Keratinocyte (primary cell): ENCODE results near the gene AGBL3. TPM values are rescaled to one million over a fixed set of nuclear protein-coding genes. Genes with fewer than 3 reads are reported as not detected.

Source experiments
- DNase-seq: peaks from one replicate; pipeline ENCODE4 v3.0.0-alpha.2; 2011; ENCODE audit warnings: low read depth, missing footprints, low spot score
- FAIRE-seq: peaks from 2 replicates; lab custom pipeline; 2011; peaks lifted over from hg19 to GRCh38; lab: Jason Lieb, UNC
- H2AFZ ChIP-seq: 2 replicates; pipeline ENCODE4 v1.6.0; 2012; ENCODE audit warnings: low read length, control low read depth, inconsistent platforms; ENCODE audit not compliant: control insufficient read depth
- H3K27ac ChIP-seq: 2 replicates; pipeline ENCODE4 v1.5.1; 2011; ENCODE audit warnings: low read length; ENCODE audit not compliant: control insufficient read depth, insufficient read depth
- H3K27me3 ChIP-seq: 3 replicates; pipeline ENCODE4 v1.6.0; 2011; ENCODE audit warnings: low read length; ENCODE audit not compliant: control insufficient read depth, insufficient read depth; ENCODE audit errors: extremely low read depth
- H3K36me3 ChIP-seq, 2 experiments: 2 replicates in 1 of 2; 3 replicates in 1 of 2; pipeline ENCODE4 v1.5.1; 2011; ENCODE audit warnings: low read length in 2 of 2, mild to moderate bottlenecking in 1 of 2; ENCODE audit not compliant: control insufficient read depth in 2 of 2, insufficient read depth in 2 of 2; ENCODE audit errors: extremely low read depth in 1 of 2
- H3K4me1 ChIP-seq: 3 replicates; pipeline ENCODE4 v1.5.1; 2011; ENCODE audit warnings: low read length; ENCODE audit not compliant: control insufficient read depth, insufficient read depth; ENCODE audit errors: extremely low read depth
- H3K4me2 ChIP-seq: 3 replicates; pipeline ENCODE4 v1.6.0; 2011; ENCODE audit warnings: low read depth, low read length; ENCODE audit not compliant: control insufficient read depth, insufficient read depth; ENCODE audit errors: extremely low read depth
- H3K4me3 ChIP-seq, 3 experiments: fragments of 200-600 bp in 1 of 3; sonication (generic) in 1 of 3; 2 replicates in 2 of 3; 3 replicates in 1 of 3; pipeline ENCODE4 v1.5.1; 2011 to 2016; ENCODE audit warnings: low read length in 3 of 3, mild to moderate bottlenecking in 3 of 3, control low read depth in 2 of 3, inconsistent platforms in 1 of 3, low read depth in 1 of 3, mixed read lengths in 1 of 3, mixed run types in 1 of 3, moderate library complexity in 1 of 3; ENCODE audit not compliant: control insufficient read depth in 2 of 3, insufficient read depth in 2 of 3; ENCODE audit errors: extremely low read depth in 1 of 3
- H3K79me2 ChIP-seq: 2 replicates; pipeline ENCODE4 v1.6.0; 2012; ENCODE audit warnings: low read length; ENCODE audit not compliant: control insufficient read depth, insufficient read depth
- H3K9ac ChIP-seq: 3 replicates; pipeline ENCODE4 v1.6.0; 2011; ENCODE audit warnings: low read length; ENCODE audit not compliant: control insufficient read depth, insufficient read depth; ENCODE audit errors: extremely low read depth
- H3K9me1 ChIP-seq: 3 replicates; pipeline ENCODE4 v1.6.0; 2011; ENCODE audit warnings: low read length; ENCODE audit not compliant: control insufficient read depth, insufficient read depth; ENCODE audit errors: extremely low read depth
- H3K9me3 ChIP-seq: 2 replicates; pipeline ENCODE4 v1.5.1; 2012; ENCODE audit warnings: low read depth, low read length; ENCODE audit not compliant: control insufficient read depth
- H4K20me1 ChIP-seq: 3 replicates; pipeline ENCODE4 v1.6.0; 2011; ENCODE audit warnings: low read length; ENCODE audit not compliant: control insufficient read depth, insufficient read depth; ENCODE audit errors: extremely low read depth
- CTCF ChIP-seq, 3 experiments: IDR thresholded peaks in 1 of 3; conservative IDR thresholded peaks in 1 of 3; optimal IDR thresholded peaks in 1 of 3; 2 replicates in 2 of 3; 3 replicates in 1 of 3; pipeline versions ENCODE3 to v1.5.1; 2011; ENCODE audit warnings: low read length in 3 of 3, mild to moderate bottlenecking in 3 of 3, moderate library complexity in 2 of 3, control low read depth in 1 of 3, inconsistent platforms in 1 of 3; ENCODE audit not compliant: insufficient read depth in 2 of 3; ENCODE audit errors: extremely low read depth in 1 of 3
- EZH2 ChIP-seq: IDR thresholded peaks from one replicate; pipeline ENCODE4 v1.6.1; 2012; ENCODE audit warnings: inconsistent platforms, mild to moderate bottlenecking, low read length, moderate library complexity
- dilution Hi-C: fragments of 300-500 bp; cut with MboI; formaldehyde crosslinking; loops from one replicate; pipeline ENCODE4 v1.7.0; 2020; ENCODE audit warnings: low sequenced_read_pairs; ENCODE audit not compliant: extremely low pct_ligation_motif_present
- polyA plus RNA-seq, 5 experiments: library from polyadenylated mRNA; depleted of rRNA in 3 of 5; stranded (reverse) in 3 of 5; stranded (forward) in 1 of 5; unstranded in 1 of 5; fragments of >200 nt; gene quantifications; 1 replicate in 1 of 5; 2 replicates in 3 of 5; 3 replicates in 1 of 5; pipeline versions ENCODE4 v1.2.1 to v1.2.3, GENCODE V29; 2011 to 2012; ENCODE audit warnings: missing spikeins in 2 of 5, low read depth in 1 of 5, low replicate concordance in 1 of 5

The AGBL3 gene
- polyA plus RNA-seq, 1 donor (not counting 4 experiments of a cell fraction or from before 2014, with no cell fraction given): 0.97 TPM

- H3K79me2 ChIP-seq: no peaks in the 10 kb centered on the region
- no peak overlapping the region for H2AFZ ChIP-seq
- TF ChIP-seq CTCF (optimal IDR thresholded peaks at IDR 0.05 in 1 of 3, IDR thresholded peaks at IDR 0.05 in 1 of 3, conservative IDR thresholded peaks at IDR 0.05 in 1 of 3; ENCODE audit: extremely low read depth in 1 of 3, insufficient read depth in 2 of 3, low read length in 3 of 3) (no peak), EZH2 (no peak)
- H3K4me3 ChIP-seq: no peak overlapping the region
- H3K27me3 ChIP-seq: peaks cover 4% of the 10 kb centered on the region
- H3K4me2 ChIP-seq: no peak overlapping the region
- no peaks in the 10 kb centered on the region for H4K20me1 ChIP-seq
- DNase-seq: no peak
- dilution Hi-C loops: no loop called here
- no peak for FAIRE-seq
- H3K9ac ChIP-seq: no peak overlapping the region
- no peaks in the 10 kb centered on the region for H3K36me3 ChIP-seq
- no peaks in the 10 kb centered on the region for H3K4me1 ChIP-seq
- no peaks in the 10 kb centered on the region for H3K9me3 ChIP-seq
- no peaks in the 10 kb centered on the region for H3K9me1 ChIP-seq
- H3K27ac ChIP-seq: no peak overlapping the region
Observed at GRCh38 chr7:135074096-135074495, 87.8 kb downstream of the AGBL3 start.

GRCh38 chr7:135074531-135074930, 88.2 kb downstream of the AGBL3 start:
- no peaks in the 10 kb centered on the region for H3K9me1 ChIP-seq
- H3K36me3 ChIP-seq: no peaks in the 10 kb centered on the region
- dilution Hi-C loops: no loop called here
- H2AFZ ChIP-seq: no peak overlapping the region
- H3K4me3 ChIP-seq: no peak overlapping the region
- H3K4me1 ChIP-seq: no peaks in the 10 kb centered on the region
- no peak overlapping the region for H3K27ac ChIP-seq
- no peak overlapping the region for H3K9ac ChIP-seq
- H3K27me3 ChIP-seq: peaks cover 4% of the 10 kb centered on the region
- H4K20me1 ChIP-seq: no peaks in the 10 kb centered on the region
- no peaks in the 10 kb centered on the region for H3K79me2 ChIP-seq
- no peaks in the 10 kb centered on the region for H3K9me3 ChIP-seq
- no peak overlapping the region for H3K4me2 ChIP-seq
- no peak for DNase-seq
- TF ChIP-seq EZH2 (no peak), CTCF (optimal IDR thresholded peaks at IDR 0.05 in 1 of 3, IDR thresholded peaks at IDR 0.05 in 1 of 3, conservative IDR thresholded peaks at IDR 0.05 in 1 of 3; ENCODE audit: extremely low read depth in 1 of 3, insufficient read depth in 2 of 3, low read length in 3 of 3) (no peak)
- FAIRE-seq: no peak
